NCI-H748 (cell line): ENCODE results near the gene EI24.

Experiments used
- DNase-seq: peaks from one replicate; lab custom pipeline; 2025; ENCODE audit not compliant: unreplicated experiment; lab: John Stamatoyannopoulos, UW

Gene EI24

DNA sequence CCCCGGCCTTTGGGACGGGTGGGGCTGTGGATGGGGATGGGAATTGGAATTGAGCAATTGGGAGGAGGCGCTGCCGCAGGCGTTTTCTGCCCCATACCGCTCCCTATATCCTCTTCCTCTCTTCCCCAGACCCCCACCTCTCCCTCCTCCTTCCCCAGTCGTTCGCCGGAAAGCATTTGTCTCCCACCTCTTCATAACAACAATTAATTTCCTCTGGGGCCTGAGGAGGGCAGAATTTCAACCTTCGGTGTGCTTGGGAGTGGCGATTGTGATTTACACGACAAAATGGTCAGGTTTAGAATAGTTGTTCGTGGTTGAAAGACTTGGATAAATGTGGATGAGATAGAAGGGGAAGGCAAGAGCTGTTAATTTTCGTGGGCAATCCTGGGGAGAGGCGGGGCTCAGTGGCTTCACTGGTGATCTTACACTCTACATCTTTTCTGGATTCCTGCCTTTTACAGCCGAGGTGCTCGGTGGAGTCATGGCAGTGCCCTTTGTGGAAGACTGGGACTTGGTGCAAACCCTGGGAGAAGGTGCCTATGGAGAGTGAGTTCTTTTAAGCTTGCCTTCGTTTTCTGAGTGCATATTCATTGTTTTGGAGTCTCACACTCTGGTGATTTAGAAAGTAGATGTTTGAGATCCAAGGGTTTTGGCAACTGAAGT lies 57.1 kb downstream of the EI24 start:
- peak; percentile 82 for DNase-seq

DNA sequence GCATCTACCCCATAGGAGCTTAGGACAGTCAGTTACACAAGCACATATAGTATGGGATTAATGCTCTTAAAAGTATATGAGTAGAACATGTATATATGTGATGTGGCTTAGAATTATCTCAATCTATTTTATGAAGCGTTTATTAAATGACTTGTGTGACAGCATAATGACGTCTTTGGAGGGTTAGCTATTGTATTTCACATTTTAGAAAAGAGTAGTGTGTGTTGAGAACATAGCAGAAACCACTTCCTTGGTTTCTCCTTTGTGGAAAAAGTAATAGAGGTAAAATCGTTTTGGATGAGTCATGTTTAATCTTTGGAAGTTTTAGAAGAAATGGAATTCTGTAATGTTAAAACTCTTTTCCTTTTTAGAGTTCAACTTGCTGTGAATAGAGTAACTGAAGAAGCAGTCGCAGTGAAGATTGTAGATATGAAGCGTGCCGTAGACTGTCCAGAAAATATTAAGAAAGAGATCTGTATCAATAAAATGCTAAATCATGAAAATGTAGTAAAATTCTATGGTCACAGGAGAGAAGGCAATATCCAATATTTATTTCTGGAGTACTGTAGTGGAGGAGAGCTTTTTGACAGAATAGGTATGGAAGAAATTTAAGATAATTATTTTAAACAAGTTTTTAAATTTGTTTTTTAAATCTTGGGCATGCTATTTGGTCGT lies 58.1 kb downstream of the EI24 start:
- no peak for DNase-seq
